B cell (primary cell): Measurements from ENCODE around the gene EML6. TPM values are rescaled to one million over a fixed set of nuclear protein-coding genes. Genes with fewer than 3 reads are reported as not detected.

Experiments used
- ATAC-seq: fragments of 200-7000 bp; cut with Tn5 transposase; one replicate; pipeline ENCODE4 v1.10.0; 2021; ENCODE audit warnings: low read depth, mild to moderate bottlenecking, moderate number of reproducible peaks, moderate library complexity
- CTCF ChIA-PET: fragments of 350-600 bp; sonication (Branson Sonifier 250); formaldehyde crosslinking; loops from one replicate; lab custom pipeline; 2021; ENCODE audit warnings: antibody characterized with exemption, inconsistent platforms; lab: Charles Lee
- POLR2A ChIA-PET: fragments of 350-600 bp; sonication (Branson Sonifier 250); formaldehyde crosslinking; loops from one replicate; lab custom pipeline; 2021; ENCODE audit warnings: antibody characterized with exemption; lab: Charles Lee
- DNase-seq: peaks from one replicate; pipeline ENCODE4 v3.0.0; 2013
- H2AFZ ChIP-seq: 2 replicates; pipeline ENCODE4 v1.6.1; 2012; ENCODE audit warnings: mild to moderate bottlenecking, low read depth, low read length; ENCODE audit not compliant: insufficient read depth, poor library complexity, severe bottlenecking
- H3K27ac ChIP-seq, 2 donors: 1 replicate in 1 of 2; 2 replicates in 1 of 2; pipeline ENCODE4 v1.5.1; 2012 to 2013; ENCODE audit warnings: low read length in 2 of 2, mild to moderate bottlenecking in 2 of 2, moderate library complexity in 1 of 2
- H3K27me3 ChIP-seq, 4 experiments: fragments of 200-600 bp in 1 of 4; sonication (generic) in 1 of 4; replicated peaks in 1 of 4; 1 replicate in 2 of 4; 2 replicates in 2 of 4; pipeline versions ENCODE4 v1.6.1 to v1.7.0; 2013 to 2016; ENCODE audit warnings: low read length in 3 of 4, mild to moderate bottlenecking in 2 of 4, mixed read lengths in 1 of 4, moderate library complexity in 1 of 4; ENCODE audit not compliant: insufficient read depth in 4 of 4, control insufficient read depth in 3 of 4; ENCODE audit errors: control extremely low read depth in 1 of 4
- H3K36me3 ChIP-seq, 2 experiments: replicated peaks in 1 of 2; 1 replicate in 1 of 2; 2 replicates in 1 of 2; pipeline versions ENCODE4 v1.6.1 to v1.7.1; 2013; ENCODE audit warnings: low read length in 1 of 2; ENCODE audit not compliant: insufficient read depth in 2 of 2, control insufficient read depth in 1 of 2; ENCODE audit errors: control extremely low read depth in 1 of 2, extremely low read depth in 1 of 2
- H3K4me1 ChIP-seq, 2 donors: fragments of 200-600 bp in 1 of 2; sonication (generic) in 1 of 2; 1 replicate in 1 of 2; 2 replicates in 1 of 2; pipeline versions ENCODE4 v1.5.1 to v1.6.1; 2013 to 2017; ENCODE audit warnings: low read length in 2 of 2; ENCODE audit not compliant: control insufficient read depth in 2 of 2, insufficient read depth in 2 of 2
- H3K4me2 ChIP-seq: replicated peaks from 2 replicates; pipeline ENCODE3; 2012; ENCODE audit warnings: mild to moderate bottlenecking, low read depth, low read length; ENCODE audit not compliant: poor library complexity, severe bottlenecking
- H3K4me3 ChIP-seq, 5 experiments: fragments of 200-600 bp in 1 of 5; sonication (generic) in 1 of 5; 1 replicate in 3 of 5; 2 replicates in 2 of 5; pipeline versions ENCODE4 v1.5.1 to v1.7.0; 2011 to 2016; ENCODE audit warnings: low read length in 4 of 5, mild to moderate bottlenecking in 4 of 5, low read depth in 2 of 5, control low read depth in 1 of 5, moderate library complexity in 1 of 5; ENCODE audit not compliant: insufficient read depth in 1 of 5; ENCODE audit errors: control extremely low read depth in 1 of 5, extremely low read depth in 1 of 5
- H3K79me2 ChIP-seq: fragments of 200-600 bp; sonication (generic); one replicate; pipeline ENCODE4 v1.6.0; 2016; ENCODE audit warnings: low read length; ENCODE audit not compliant: control insufficient read depth, insufficient read depth
- H3K9ac ChIP-seq: fragments of 200-600 bp; sonication (generic); 2 replicates; pipeline ENCODE4 v1.6.1; 2017; ENCODE audit warnings: mild to moderate bottlenecking, low read length, moderate library complexity
- H3K9me3 ChIP-seq, 3 donors: one replicate each; pipeline versions ENCODE4 v1.6.1 to v1.7.1; 2013; ENCODE audit warnings: low read length in 2 of 3; ENCODE audit not compliant: control insufficient read depth in 2 of 3, insufficient read depth in 1 of 3; ENCODE audit errors: control extremely low read depth in 1 of 3
- H4K20me1 ChIP-seq: 2 replicates; pipeline ENCODE4 v1.6.0; 2012; ENCODE audit warnings: mild to moderate bottlenecking, low read length; ENCODE audit not compliant: insufficient read depth, control insufficient read depth, poor library complexity, severe bottlenecking
- H3K27ac Mint-ChIP-seq: one replicate; pipeline ENCODE4 v1.8.0; 2021; ENCODE audit warnings: mixed read lengths
- H3K27me3 Mint-ChIP-seq: one replicate; pipeline ENCODE4 v1.8.0; 2021; ENCODE audit warnings: mixed read lengths
- H3K4me1 Mint-ChIP-seq: one replicate; pipeline ENCODE4 v1.8.0; 2021; ENCODE audit warnings: mixed read lengths
- H3K4me3 Mint-ChIP-seq: one replicate; pipeline ENCODE4 v1.8.0; 2021; ENCODE audit warnings: mixed read lengths
- H3K9me3 Mint-ChIP-seq: one replicate; pipeline ENCODE4 v1.8.0; 2022; ENCODE audit warnings: mixed read lengths; ENCODE audit not compliant: insufficient read depth
- CTCF ChIP-seq: fragments of 200-600 bp; IDR thresholded peaks from one replicate; pipeline ENCODE4 v1.8.0; 2022; ENCODE audit warnings: antibody characterized with exemption, mild to moderate bottlenecking
- EZH2 ChIP-seq: IDR thresholded peaks from 2 replicates; pipeline ENCODE4 v1.6.1; 2012; ENCODE audit warnings: borderline replicate concordance, low read depth, mild to moderate bottlenecking, moderate library complexity, low read length; ENCODE audit not compliant: insufficient read depth, poor library complexity, severe bottlenecking
- WGBS: methylation state at CpG from one replicate; pipeline ENCODE4 v1.1.5; 2013; ENCODE audit warnings: missing lambda C conversion rate; ENCODE audit not compliant: insufficient coverage; 5-methylcytosine and 5-hydroxymethylcytosine counted together
- intact Hi-C: fragments of 100-400 bp; cut with micrococcal nuclease; formaldehyde crosslinking; loops from one replicate; pipeline ENCODE4 v1.10.0; 2022
- polyA plus RNA-seq: library from polyadenylated mRNA; depleted of rRNA; stranded (reverse); fragments of >200 nt; gene quantifications from 2 replicates; pipeline ENCODE4 v1.2.3, GENCODE V29; 2012
- total RNA-seq, 2 donors: library from RNA; stranded (reverse); fragments of 120-200 nt in 1 of 2; gene quantifications; 1 replicate in 1 of 2; 2 replicates in 1 of 2; pipeline versions ENCODE4 v1.2.3 to v1.2.4, GENCODE V29; 2013 to 2022

EML6 gene
- total and polyA plus RNA-seq, 2 donors (not counting 1 experiment from before 2014, with no cell fraction given), result 42.5 to 53.7 TPM

- WGBS, result 100% methylated on average over 2 of the region's 2 CpGs
- Mint-ChIP-seq H3K9me3 (no peaks in the 10 kb centered on the region), H3K4me1 (peaks cover 13% of the 10 kb centered on the region), H3K27me3 (no peaks in the 10 kb centered on the region), H3K27ac (no peak overlapping the region), H3K4me3 (no peak overlapping the region)
- DNase-seq, result no peak
- POLR2A ChIA-PET, result no interaction called here
- CTCF ChIA-PET, result interaction anchor here (0.7 kb wide), 1 partner anchor 1061 kb away, joined by 4 read pairs; no protein-coding TSS in a partner anchor
- H3K27me3 ChIP-seq, result no peaks in the 10 kb centered on the region
- no peak for ATAC-seq
- peaks cover 12% of the 10 kb centered on the region in 2 donors for H3K4me1 ChIP-seq
- H3K4me2 ChIP-seq, result no peak overlapping the region
- H3K4me3 ChIP-seq, result no peak overlapping the region
- TF ChIP-seq CTCF, result no peak
- H2AFZ ChIP-seq, result no peak overlapping the region
- H3K9me3 ChIP-seq, result no peaks in the 10 kb centered on the region
- no peaks in the 10 kb centered on the region for H3K79me2 ChIP-seq
- H4K20me1 ChIP-seq, result no peaks in the 10 kb centered on the region
- H3K27ac ChIP-seq, result no peak overlapping the region
- intact Hi-C loops, result no loop called here
- no peak overlapping the region for H3K9ac ChIP-seq
- peaks cover 0 to 4% of the 10 kb centered on the region in 2 experiments for H3K36me3 ChIP-seq
Observed at GRCh38 chr2:54862742-54863141, 139.3 kb downstream of the EML6 start.

DNA sequence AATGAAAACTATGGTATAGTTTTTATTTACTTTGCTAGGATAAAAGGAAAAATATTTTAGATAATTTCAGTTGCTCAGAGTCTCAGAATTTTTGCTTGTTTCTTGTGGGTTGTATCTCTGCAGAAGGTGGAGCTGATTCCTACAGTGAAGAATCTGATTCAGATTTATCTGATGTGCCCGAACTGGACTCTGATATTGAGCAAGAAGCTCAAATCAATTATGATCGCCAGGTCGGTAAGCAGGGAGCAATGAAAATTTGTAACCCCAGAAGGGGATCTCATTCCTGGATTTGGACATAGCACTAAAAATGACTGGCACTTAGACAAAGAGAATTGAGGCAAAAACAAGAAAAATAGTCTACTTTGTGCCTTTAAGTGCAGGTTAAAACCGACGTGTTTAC, 140.2 kb downstream of the EML6 start:
- no peak overlapping the region for H3K4me3 Mint-ChIP-seq
- ChIA-PET POLR2A (no interaction called here), CTCF (no interaction called here)
- H3K27ac ChIP-seq, result no peak overlapping the region
- ATAC-seq (no peak), DNase-seq (no peak)
- no peaks in the 10 kb centered on the region for H3K9me3 ChIP-seq
- H3K4me1 ChIP-seq, result peaks cover 14% of the 10 kb centered on the region in 2 donors
- H4K20me1 ChIP-seq, result no peaks in the 10 kb centered on the region
- H3K27me3 Mint-ChIP-seq, result no peaks in the 10 kb centered on the region
- H3K4me1 Mint-ChIP-seq, result peaks cover 15% of the 10 kb centered on the region
- intact Hi-C loops, result no loop called here
- no peaks in the 10 kb centered on the region for H3K79me2 ChIP-seq
- H3K4me2 ChIP-seq, result no peak overlapping the region
- H3K36me3 ChIP-seq, result peaks cover 0 to 4% of the 10 kb centered on the region in 2 experiments
- H3K4me3 ChIP-seq, result no peak overlapping the region
- no peak overlapping the region for H3K27ac Mint-ChIP-seq
- no peak for TF ChIP-seq EZH2
- TF ChIP-seq CTCF, result no peak
- WGBS, result 89% methylated on average over 3 of the region's 5 CpGs
- H2AFZ ChIP-seq, result no peak overlapping the region
- no peak overlapping the region for H3K9ac ChIP-seq
- H3K9me3 Mint-ChIP-seq, result no peaks in the 10 kb centered on the region
- H3K27me3 ChIP-seq, result no peaks in the 10 kb centered on the region
